GM12878 (cell line): ENCODE measurements around the gene ANKRD13D. TPM values are rescaled to one million over a fixed set of nuclear protein-coding genes. Genes with fewer than 3 reads are reported as not detected.

Experiments used
- ATAC-seq: fragments of 200-7000 bp; cut with Tn5 transposase; 3 replicates; pipeline ENCODE4 v1.9.1; 2020; ENCODE audit warnings: mild to moderate bottlenecking, moderate library complexity
- BruUV-seq: library from RNA; stranded (reverse); fragments of 400-500 nt; replicated peaks from 2 replicates; lab custom pipeline; 2021; lab: Mats Ljungman, UMichigan
- CTCF ChIA-PET: fragments of 300-600 bp; sonication (Branson Sonifier 250); formaldehyde crosslinking; extraction: SDS; loops from one replicate; lab custom pipeline; 2021; ENCODE audit warnings: inconsistent platforms; lab: Yijun Ruan, JAX
- POLR2A ChIA-PET: fragments of 350-600 bp; formaldehyde crosslinking; extraction: SDS; loops from one replicate; lab custom pipeline; 2021; ENCODE audit warnings: inconsistent platforms; lab: Charles Lee
- RAD21 ChIA-PET: fragments of 300-600 bp; sonication (Branson Sonifier 250); formaldehyde crosslinking; loops from one replicate; lab custom pipeline; 2023; ENCODE audit warnings: antibody characterized with exemption; ENCODE audit not compliant: unreplicated experiment; lab: Charles Lee
- SMC1A ChIA-PET: fragments of 300-600 bp; sonication (Branson Sonifier 250); formaldehyde crosslinking; loops from one replicate; lab custom pipeline; 2023; ENCODE audit not compliant: unreplicated experiment, uncharacterized antibody; lab: Charles Lee
- DNase-seq: peaks from one replicate; pipeline ENCODE4 v3.0.0-alpha.2; 2011; ENCODE audit warnings: low read depth, low spot score
- FAIRE-seq: peaks from 3 replicates; lab custom pipeline; 2011; peaks lifted over from hg19 to GRCh38; lab: Jason Lieb, UNC
- H2AFZ ChIP-seq: 2 replicates; pipeline ENCODE4 v1.6.0; 2011; ENCODE audit warnings: low read depth, low read length, control low read depth; ENCODE audit not compliant: control insufficient read depth
- H3K27ac ChIP-seq: 2 replicates; pipeline ENCODE4 v1.5.1; 2011; ENCODE audit warnings: control low read depth; ENCODE audit not compliant: control insufficient read depth, insufficient read depth
- H3K27me3 ChIP-seq, 2 experiments: replicated peaks in 1 of 2; 2 replicates each; pipeline versions ENCODE4 v1.6.0 to v1.6.1; 2011; ENCODE audit warnings: low read length in 1 of 2; ENCODE audit not compliant: control insufficient read depth in 2 of 2, insufficient read depth in 2 of 2
- H3K36me3 ChIP-seq, 2 experiments: 2 replicates each; pipeline ENCODE4 v1.5.1; 2011; ENCODE audit warnings: low read length in 1 of 2; ENCODE audit not compliant: control insufficient read depth in 2 of 2, insufficient read depth in 2 of 2
- H3K4me1 ChIP-seq: 2 replicates; pipeline ENCODE4 v1.6.1; 2011; ENCODE audit warnings: mild to moderate bottlenecking, low read length, moderate library complexity, mixed read lengths; ENCODE audit not compliant: control insufficient read depth, insufficient read depth
- H3K4me2 ChIP-seq: 2 replicates; pipeline ENCODE4 v1.6.0; 2011; ENCODE audit warnings: control low read depth; ENCODE audit not compliant: control insufficient read depth, insufficient read depth
- H3K4me3 ChIP-seq: fragments of 200-600 bp; sonication (generic); 2 replicates; pipeline ENCODE4 v1.5.1; 2016
- H3K79me2 ChIP-seq: 2 replicates; pipeline ENCODE4 v1.6.0; 2011; ENCODE audit warnings: low read length; ENCODE audit not compliant: control insufficient read depth, insufficient read depth
- H3K9ac ChIP-seq: 2 replicates; pipeline ENCODE4 v1.8.0; 2011; ENCODE audit warnings: low read length, control low read depth, mixed read lengths; ENCODE audit not compliant: control insufficient read depth, insufficient read depth
- H3K9me3 ChIP-seq: replicated peaks from 3 replicates; pipeline ENCODE4 v1.5.1; 2011; ENCODE audit warnings: mild to moderate bottlenecking, low read length; ENCODE audit not compliant: control insufficient read depth, insufficient read depth
- H4K20me1 ChIP-seq: 2 replicates; pipeline ENCODE4 v1.6.0; 2011; ENCODE audit not compliant: control insufficient read depth, insufficient read depth
- BCL11A ChIP-seq: IDR thresholded peaks from 2 replicates; pipeline ENCODE4 v1.6.1; 2011; ENCODE audit warnings: low read depth, low read length
- BMI1 ChIP-seq: fragments of 450-650 bp; IDR thresholded peaks from 2 replicates; pipeline ENCODE4 v1.6.1; 2016; ENCODE audit warnings: mild to moderate bottlenecking, moderate library complexity, borderline replicate concordance
- CREB1 ChIP-seq: IDR thresholded peaks from 2 replicates; pipeline ENCODE4 v1.6.1; 2012; ENCODE audit warnings: low read depth, mild to moderate bottlenecking, inconsistent platforms
- WRNIP1 ChIP-seq: IDR thresholded peaks from 2 replicates; pipeline ENCODE4 v1.6.1; 2011; ENCODE audit warnings: low read depth, low read length, improper control_type of control experiment, borderline replicate concordance
- WGBS: methylation state at CpG from one replicate; pipeline ENCODE4 v1.1.6; 2016; ENCODE audit warnings: low lambda C conversion rate; ENCODE audit not compliant: insufficient replicate concordance, insufficient coverage; ENCODE audit errors: missing lambda C conversion rate; 5-methylcytosine and 5-hydroxymethylcytosine counted together
- in situ Hi-C: fragments of 300-500 bp; cut with MboI; formaldehyde crosslinking; loops from 9 replicates; pipeline ENCODE4 v1.14.3; 2018; ENCODE audit warnings: mixed read lengths
- intact Hi-C: fragments of 100-400 bp; cut with micrococcal nuclease; formaldehyde crosslinking; loops from one replicate; pipeline ENCODE4 v1.14.2; 2022; ENCODE audit not compliant: unreplicated experiment
- polyA plus RNA-seq, 11 experiments: library from polyadenylated mRNA; depleted of rRNA in 4 of 11; unstranded in 6 of 11; stranded (reverse) in 5 of 11; fragments of >200 nt; fragmentation: Nextera tagmentation in 4 of 11; fragmentation: Illumina TruSeq in 1 of 11; extraction: Ambion mirVana in 4 of 11; extraction: Trizol in 1 of 11; gene quantifications; 1 replicate in 1 of 11; 2 replicates in 10 of 11; pipeline versions ENCODE4 v1.2.1 to v1.2.3, GENCODE V29; 2011 to 2016; ENCODE audit warnings: inconsistent platforms in 2 of 11, missing spikeins in 2 of 11, low read depth in 1 of 11
- total RNA-seq, 4 experiments: library from RNA; depleted of rRNA in 3 of 4; stranded (reverse); fragments of >200 nt in 3 of 4; fragmentation: Illumina TruSeq in 1 of 4; extraction: Trizol in 1 of 4; gene quantifications; 2 replicates each; pipeline versions ENCODE4 v1.2.1 to v1.2.3, GENCODE V29; 2013 to 2021
- TF ChIP-seq, protein P1 (sequence below): fragments of 450-650 bp; formaldehyde crosslinking; IDR thresholded peaks from 2 replicates; pipeline ENCODE4 v1.4.0; 2020; ENCODE audit warnings: mild to moderate bottlenecking, moderate library complexity

ANKRD13D gene
- total and polyA plus RNA-seq, 10 of the 15 experiments (the other 5 are each of a cell fraction or from before 2014, with no cell fraction given): 2.0 to 56.2 (median 21.4) TPM

DNA sequence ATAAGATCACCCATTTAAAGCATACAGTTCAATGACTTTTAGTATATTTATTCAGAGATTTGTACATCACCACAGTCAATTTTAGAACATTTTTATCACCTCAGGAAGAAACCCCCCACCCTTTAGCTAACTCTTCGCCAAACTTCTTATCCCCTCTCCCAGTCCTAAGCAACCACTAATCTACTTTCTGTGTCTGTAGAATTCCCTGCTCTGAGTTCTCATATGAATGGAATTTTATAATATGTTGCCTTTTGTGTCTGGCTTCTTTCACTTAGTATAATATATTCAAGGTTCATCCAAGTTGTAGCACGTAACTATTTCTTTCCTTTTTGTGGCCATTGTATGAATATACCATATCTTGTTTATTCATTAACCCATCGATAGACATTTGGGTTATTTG is 3.6 kb downstream of the ANKRD13D start:
- Histone ChIP-seq H3K4me1 (peaks cover 14% of the 10 kb centered on the region), H3K79me2 (peaks cover 18% of the 10 kb centered on the region), H3K27me3 (no peaks in the 10 kb centered on the region), H3K36me3 (peaks cover 8 to 20% of the 10 kb centered on the region in 2 experiments), H2AFZ (no peak overlapping the region)
- intact Hi-C loops (no loop called here), in situ Hi-C loops (no loop called here)
- CTCF ChIA-PET: interaction anchor here (1.5 to 4.2 kb wide), 3 partner anchors 19 to 31 kb away, joined by 3 to 21 read pairs (median 5); no protein-coding TSS in a partner anchor
- no peak for DNase-seq
- no peak for TF ChIP-seq WRNIP1
- no peak for TF ChIP-seq BCL11A
- no peak for TF ChIP-seq CREB1
- TF ChIP-seq, protein P1, sequence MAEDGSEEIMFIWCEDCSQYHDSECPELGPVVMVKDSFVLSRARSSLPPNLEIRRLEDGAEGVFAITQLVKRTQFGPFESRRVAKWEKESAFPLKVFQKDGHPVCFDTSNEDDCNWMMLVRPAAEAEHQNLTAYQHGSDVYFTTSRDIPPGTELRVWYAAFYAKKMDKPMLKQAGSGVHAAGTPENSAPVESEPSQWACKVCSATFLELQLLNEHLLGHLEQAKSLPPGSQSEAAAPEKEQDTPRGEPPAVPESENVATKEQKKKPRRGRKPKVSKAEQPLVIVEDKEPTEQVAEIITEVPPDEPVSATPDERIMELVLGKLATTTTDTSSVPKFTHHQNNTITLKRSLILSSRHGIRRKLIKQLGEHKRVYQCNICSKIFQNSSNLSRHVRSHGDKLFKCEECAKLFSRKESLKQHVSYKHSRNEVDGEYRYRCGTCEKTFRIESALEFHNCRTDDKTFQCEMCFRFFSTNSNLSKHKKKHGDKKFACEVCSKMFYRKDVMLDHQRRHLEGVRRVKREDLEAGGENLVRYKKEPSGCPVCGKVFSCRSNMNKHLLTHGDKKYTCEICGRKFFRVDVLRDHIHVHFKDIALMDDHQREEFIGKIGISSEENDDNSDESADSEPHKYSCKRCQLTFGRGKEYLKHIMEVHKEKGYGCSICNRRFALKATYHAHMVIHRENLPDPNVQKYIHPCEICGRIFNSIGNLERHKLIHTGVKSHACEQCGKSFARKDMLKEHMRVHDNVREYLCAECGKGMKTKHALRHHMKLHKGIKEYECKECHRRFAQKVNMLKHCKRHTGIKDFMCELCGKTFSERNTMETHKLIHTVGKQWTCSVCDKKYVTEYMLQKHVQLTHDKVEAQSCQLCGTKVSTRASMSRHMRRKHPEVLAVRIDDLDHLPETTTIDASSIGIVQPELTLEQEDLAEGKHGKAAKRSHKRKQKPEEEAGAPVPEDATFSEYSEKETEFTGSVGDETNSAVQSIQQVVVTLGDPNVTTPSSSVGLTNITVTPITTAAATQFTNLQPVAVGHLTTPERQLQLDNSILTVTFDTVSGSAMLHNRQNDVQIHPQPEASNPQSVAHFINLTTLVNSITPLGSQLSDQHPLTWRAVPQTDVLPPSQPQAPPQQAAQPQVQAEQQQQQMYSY (CRISPR knock-in tag): no peak
- TF ChIP-seq BMI1: no peak
- TF ChIP-seq, all 136 proteins: peak for 0
- ATAC-seq (no peak), FAIRE-seq (no peak)
- H3K4me2 ChIP-seq: no peak overlapping the region
- SMC1A ChIA-PET: interaction anchor here (1.3 to 2.2 kb wide), 5 partner anchors 22 to 88 kb away, joined by 3 to 12 read pairs (median 5); no protein-coding TSS in a partner anchor
- POLR2A ChIA-PET: interaction anchor here (0.6 kb wide), 1 partner anchor 19 kb away, joined by 4 read pairs; no protein-coding TSS in a partner anchor
- no peaks in the 10 kb centered on the region for H4K20me1 ChIP-seq
- H3K9me3 ChIP-seq: peaks cover 10% of the 10 kb centered on the region
- BruUV-seq: no TSS peak
- H3K27ac ChIP-seq: no peak overlapping the region
- H3K4me3 ChIP-seq: no peak overlapping the region
- RAD21 ChIA-PET: interaction anchor here (0.8 to 1.1 kb wide), 4 partner anchors 15 to 89 kb away, joined by 3 read pairs; no protein-coding TSS in a partner anchor
- H3K9ac ChIP-seq: no peak overlapping the region
- 54% methylated on average over 3 of the region's 3 CpGs for WGBS
